Body of pancreas (tissue), 4 donors: ENCODE measurements around the gene B3GAT3.

ENCODE experiments used
- CTCF ChIP-seq, 7 experiments: fragments of 450-650 bp in 4 of 7; fragments of 200-600 bp in 3 of 7; sonication (generic) in 3 of 7; IDR thresholded peaks; one replicate each; pipeline ENCODE4 v1.5.1; 2016 to 2019; ENCODE audit warnings: antibody characterized with exemption in 7 of 7
- POLR2A ChIP-seq, 3 donors: fragments of 450-650 bp; IDR thresholded peaks; one replicate each; pipeline ENCODE4 v1.6.1; 2016; ENCODE audit warnings: antibody characterized with exemption in 3 of 3, mild to moderate bottlenecking in 2 of 3

GRCh38 chr11:62622476-62623089, 797 bp upstream of the B3GAT3 start:
- TF ChIP-seq POLR2A (IDR thresholded peaks at IDR 0.05) (no peak), CTCF (IDR thresholded peaks at IDR 0.05) (no peak)
